ENCODE results near the gene TPTE2. TPM values are rescaled to one million over a fixed set of nuclear protein-coding genes. Genes with fewer than 3 reads are reported as not detected.
"Not testable (repeated sequence)": the region's sequence is repeated elsewhere in the genome, so short reads cannot be mapped to it uniquely, and the experiment has no call there.

The TPTE2 gene
- not detected for total RNA-seq

GRCh38 chr13:19561127-19561582 is at the start of gene TPTE2:
Gene TPTE2, minus strand, starts transcription at chr13:19561532. Its CDS starts 58,298 bp downstream, at chr13:19503234.
- H3K36me3 ChIP-seq; H3K4me3 ChIP-seq; H3K9me3 ChIP-seq; H3K4me1 ChIP-seq; DNase-seq (ENCODE audit: extremely low spot score in 2 of 2); intact Hi-C loops (cut with DNase I); H3K27ac ChIP-seq; H3K27me3 ChIP-seq: not testable (repeated sequence)

GRCh38 chr13:19607523-19608078 is 46.3 kb upstream of the TPTE2 start:
- no peaks in the 10 kb centered on the region for H3K9me3 ChIP-seq
- DNase-seq (ENCODE audit: extremely low spot score in 2 of 2): no peak
- H3K4me3 ChIP-seq: no peak overlapping the region
- no peak overlapping the region for H3K27ac ChIP-seq
- no peak for TF ChIP-seq CTCF (IDR thresholded peaks at IDR 0.05)
- H3K36me3 ChIP-seq: no peaks in the 10 kb centered on the region
- intact Hi-C loops (cut with DNase I): no loop called here
- peaks cover under 1% of the 10 kb centered on the region for H3K4me1 ChIP-seq
- H3K27me3 ChIP-seq: no peaks in the 10 kb centered on the region

GRCh38 chr13:19606737-19607136 is 45.4 kb upstream of the TPTE2 start:
- DNase-seq (ENCODE audit: extremely low spot score in 2 of 2): no peak
- Histone ChIP-seq H3K4me3 (no peak overlapping the region), H3K27me3 (no peaks in the 10 kb centered on the region), H3K36me3 (no peaks in the 10 kb centered on the region), H3K4me1 (peaks cover 10% of the 10 kb centered on the region), H3K9me3 (no peaks in the 10 kb centered on the region), H3K27ac (no peak overlapping the region)
- intact Hi-C loops (cut with DNase I): no loop called here
- TF ChIP-seq CTCF (IDR thresholded peaks at IDR 0.05): no peak
- TF ChIP-seq POLR2A (IDR thresholded peaks at IDR 0.05): no peak
- no peak for TF ChIP-seq POLR2AphosphoS5 (IDR thresholded peaks at IDR 0.05; ENCODE audit: insufficient read depth in 1 of 2, low read depth in 1 of 2)

GRCh38 chr13:19606152-19606551 is 44.8 kb upstream of the TPTE2 start:
- H3K9me3 ChIP-seq: no peaks in the 10 kb centered on the region
- TF ChIP-seq POLR2AphosphoS5 (IDR thresholded peaks at IDR 0.05; ENCODE audit: insufficient read depth in 1 of 2, low read depth in 1 of 2): no peak
- no peak for TF ChIP-seq POLR2A (IDR thresholded peaks at IDR 0.05)
- TF ChIP-seq CTCF (IDR thresholded peaks at IDR 0.05): no peak
- DNase-seq (ENCODE audit: extremely low spot score in 2 of 2): no peak
- intact Hi-C loops (cut with DNase I): no loop called here
- H3K4me1 ChIP-seq: peaks cover 14% of the 10 kb centered on the region
- H3K27ac ChIP-seq: no peak overlapping the region
- H3K27me3 ChIP-seq: no peaks in the 10 kb centered on the region
- no peaks in the 10 kb centered on the region for H3K36me3 ChIP-seq
- H3K4me3 ChIP-seq: no peak overlapping the region

GRCh38 chr13:19605161-19605955 is 44.0 kb upstream of the TPTE2 start:
- TF ChIP-seq CTCF (IDR thresholded peaks at IDR 0.05) (no peak), POLR2A (IDR thresholded peaks at IDR 0.05) (no peak)
- intact Hi-C loops (cut with DNase I): no loop called here
- Histone ChIP-seq H3K36me3 (no peaks in the 10 kb centered on the region), H3K27me3 (no peaks in the 10 kb centered on the region), H3K27ac (no peak overlapping the region), H3K4me3 (no peak overlapping the region), H3K9me3 (no peaks in the 10 kb centered on the region), H3K4me1 (peaks cover 14% of the 10 kb centered on the region)
- DNase-seq (ENCODE audit: extremely low spot score in 2 of 2): no peak

Measured in vagina (tissue), 2 donors.